HG03196 (cell line): ENCODE measurements around the gene TMEM37.

Source experiments
- ATAC-seq: cut with Tn5 transposase; IDR thresholded peaks from one replicate; pipeline ENCODE4 v1.9.1; 2021; ENCODE audit not compliant: unreplicated experiment

The TMEM37 gene

DNA sequence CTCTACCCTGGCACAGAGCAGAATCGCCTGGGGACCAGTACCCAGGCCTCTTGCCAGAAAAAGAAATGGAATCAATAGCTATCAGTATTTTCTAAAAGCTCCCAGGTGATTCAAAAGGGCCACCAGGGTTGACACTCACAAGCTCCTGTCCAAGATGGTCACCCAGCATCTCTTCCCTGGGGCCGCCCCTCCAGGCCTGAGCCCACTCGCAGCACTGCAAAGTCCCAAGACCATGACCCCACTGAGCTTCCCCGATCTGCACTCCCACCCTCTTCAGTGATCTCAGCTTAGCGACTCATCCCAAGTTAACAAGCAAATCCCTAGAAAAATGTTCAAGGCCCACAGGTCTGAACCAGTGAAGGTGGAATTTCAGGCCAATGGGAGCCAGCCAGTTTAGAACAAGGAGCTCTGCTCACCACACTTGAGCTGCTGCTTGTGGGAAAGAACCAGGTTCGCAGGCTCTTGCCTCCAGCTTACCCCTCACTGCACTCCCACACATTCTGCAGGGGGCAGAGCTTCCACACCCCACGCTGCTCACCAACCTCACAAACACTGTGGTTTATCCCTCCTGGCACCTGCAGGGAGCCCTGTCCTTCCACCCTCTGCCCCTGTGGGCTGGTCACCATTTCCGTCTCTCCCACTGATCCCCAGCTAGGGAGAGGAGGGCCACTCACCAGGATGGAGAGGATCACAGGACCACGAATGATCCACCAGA is 19.8 kb downstream of the TMEM37 start:
- no peak for ATAC-seq

- ATAC-seq: no peak
Observed at GRCh38 chr2:119453972-119454593, 22.4 kb downstream of the TMEM37 start.

DNA sequence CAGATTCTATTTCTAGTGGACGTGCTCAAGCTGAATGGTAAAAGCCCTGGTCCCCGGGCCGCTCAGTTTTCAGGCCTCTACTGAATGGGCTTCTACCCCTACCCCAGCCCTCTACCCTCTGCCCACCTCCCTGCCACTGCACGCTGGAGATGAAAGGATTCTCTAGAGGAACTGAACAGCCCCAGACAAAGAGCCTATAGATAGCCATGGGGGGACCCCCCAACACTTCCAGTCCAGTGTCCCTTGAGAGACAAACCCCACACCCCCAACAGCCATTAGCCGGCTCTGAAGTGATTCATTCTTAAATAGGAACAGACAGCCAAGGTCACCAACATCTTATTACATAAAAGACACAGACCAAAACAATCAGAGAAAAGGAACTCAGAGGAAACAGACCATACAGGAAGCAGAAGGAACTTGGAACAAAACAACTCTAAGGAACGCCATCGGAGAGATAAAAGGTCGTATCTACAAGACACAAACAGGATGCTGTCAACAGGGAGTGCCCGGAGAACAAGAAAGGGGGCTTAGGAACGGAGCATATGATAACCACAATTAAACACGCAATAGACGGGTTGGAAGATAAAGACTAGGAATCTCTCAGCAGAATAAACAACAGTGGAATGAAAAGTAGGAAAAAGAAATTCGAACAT is 23.5 kb downstream of the TMEM37 start:
- ATAC-seq: no peak

DNA sequence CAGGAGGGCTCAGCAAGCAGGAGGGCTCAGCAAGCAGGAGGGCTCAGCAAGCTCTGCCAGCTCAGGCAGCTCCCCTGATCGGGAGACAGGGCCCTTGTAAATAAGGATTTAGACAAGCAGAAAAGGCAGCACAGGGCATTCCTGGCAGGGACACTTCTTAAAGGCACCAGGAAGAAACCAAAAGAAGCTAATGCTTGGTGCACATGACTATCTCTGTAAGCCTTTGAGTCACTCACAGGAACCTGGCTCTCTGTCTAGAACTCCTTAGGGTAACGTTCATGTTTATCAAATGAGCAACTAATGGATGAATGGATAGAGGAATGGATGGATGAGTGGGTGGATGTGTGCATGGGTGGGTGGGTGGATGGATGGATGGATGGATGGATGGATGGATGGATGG is 28.4 kb downstream of the TMEM37 start:
- ATAC-seq: no peak

DNA sequence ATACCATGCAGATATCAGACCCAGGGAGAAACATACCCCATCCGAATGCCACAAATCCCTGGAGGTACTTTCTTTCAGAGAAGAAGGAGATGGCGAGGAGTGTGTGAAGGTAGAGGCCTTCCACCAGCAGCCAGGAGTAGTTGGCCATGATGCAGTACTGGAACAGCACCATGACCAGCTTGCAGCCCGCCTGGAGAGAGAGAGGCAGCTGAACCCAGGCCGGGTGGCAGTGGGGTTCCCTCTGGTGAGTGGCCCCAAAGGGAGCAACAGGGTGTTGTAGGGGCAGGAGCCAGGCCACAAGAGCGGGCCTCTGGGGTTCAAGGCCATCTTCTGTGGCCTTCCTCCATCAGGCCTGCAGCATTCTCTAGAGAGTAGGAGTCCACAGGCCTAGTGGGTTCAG is 30.2 kb downstream of the TMEM37 start:
- ATAC-seq: no peak

- ATAC-seq: no peak
Observed at GRCh38 chr2:119462574-119462973, 30.9 kb downstream of the TMEM37 start.

DNA sequence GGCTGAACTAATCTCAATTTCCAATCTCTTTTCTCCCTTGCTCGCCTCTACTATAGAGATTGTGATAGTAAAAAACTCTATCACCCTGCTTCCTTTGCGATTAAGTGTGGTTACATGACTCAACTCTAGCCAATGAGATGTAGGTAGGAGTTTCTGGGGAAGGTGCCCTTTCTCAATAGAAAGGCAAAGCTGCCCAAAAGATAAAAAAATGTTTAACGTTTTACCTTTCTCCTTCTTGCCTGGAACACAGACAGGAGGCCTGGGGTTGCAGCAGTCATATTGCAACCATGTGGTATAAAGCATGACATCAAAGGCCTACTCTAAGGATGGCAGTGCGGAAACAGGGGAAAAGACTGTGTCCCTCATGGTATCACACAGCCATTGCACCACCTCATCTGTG is 31.5 kb downstream of the TMEM37 start:
- ATAC-seq: no peak

- no peak for ATAC-seq
Observed at GRCh38 chr2:119463990-119464389, 32.3 kb downstream of the TMEM37 start.

GRCh38 chr2:119464981-119465380 is 33.3 kb downstream of the TMEM37 start:
- no peak for ATAC-seq

- no peak for ATAC-seq
Observed at GRCh38 chr2:119465687-119466086, 34.0 kb downstream of the TMEM37 start.

- ATAC-seq: no peak
Observed at GRCh38 chr2:119466373-119466772, 34.7 kb downstream of the TMEM37 start.

GRCh38 chr2:119468154-119468955 is 36.7 kb downstream of the TMEM37 start:
- no peak for ATAC-seq

GRCh38 chr2:119469131-119469530 is 37.5 kb downstream of the TMEM37 start:
- ATAC-seq: no peak

GRCh38 chr2:119469661-119470297 is 38.1 kb downstream of the TMEM37 start:
- no peak for ATAC-seq

DNA sequence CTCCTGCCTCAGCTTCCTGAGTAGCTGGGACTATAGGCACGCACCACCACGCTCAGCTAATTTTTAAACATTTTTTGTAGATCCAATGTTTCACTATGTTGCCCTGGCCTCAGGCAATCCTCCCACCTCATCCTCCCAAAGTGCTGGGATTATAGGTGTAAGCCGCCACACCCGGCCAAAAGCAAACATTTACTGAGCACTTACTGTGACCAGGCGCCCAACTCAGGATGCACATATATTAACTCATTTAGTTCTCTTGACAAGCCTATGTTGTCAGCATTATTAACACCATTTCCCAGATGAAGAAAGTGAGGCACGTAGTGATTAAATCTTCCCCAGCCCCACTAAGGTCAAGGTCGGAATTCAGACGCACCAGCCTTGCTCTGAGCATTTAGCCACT is 41.1 kb downstream of the TMEM37 start:
- ATAC-seq: no peak

GRCh38 chr2:119473621-119474370 is 42.1 kb downstream of the TMEM37 start:
- ATAC-seq: no peak

GRCh38 chr2:119474371-119475224 is 42.9 kb downstream of the TMEM37 start:
- ATAC-seq: no peak

DNA sequence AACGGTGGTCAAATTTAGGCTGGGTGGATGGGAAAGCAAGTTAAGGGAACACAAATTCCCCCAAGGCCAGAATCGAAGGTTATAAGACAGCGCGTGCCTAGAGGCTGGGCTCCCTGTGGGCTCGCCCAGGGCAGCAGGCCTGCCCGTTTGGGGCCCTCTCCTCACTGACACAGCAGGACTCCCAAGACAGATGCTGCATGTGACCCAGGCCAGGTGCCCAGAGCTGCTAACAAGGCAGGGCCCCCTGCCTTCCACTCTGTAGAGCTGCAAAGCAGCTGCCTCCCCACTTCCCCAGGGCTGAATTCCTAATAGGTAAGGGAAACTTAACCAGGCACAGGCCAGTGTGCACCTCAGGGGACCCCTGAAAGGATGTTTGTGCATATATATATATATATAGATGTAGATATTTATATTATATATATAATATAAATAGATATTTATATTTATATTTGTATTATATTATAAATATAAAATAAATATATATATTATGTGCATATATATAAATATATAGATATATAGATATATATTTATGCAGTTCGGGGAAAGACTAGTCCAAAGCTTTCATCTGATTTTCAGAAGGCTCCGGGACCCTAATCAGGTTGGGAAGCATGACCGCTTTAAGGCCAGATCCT is 43.7 kb downstream of the TMEM37 start:
- ATAC-seq: no peak

DNA sequence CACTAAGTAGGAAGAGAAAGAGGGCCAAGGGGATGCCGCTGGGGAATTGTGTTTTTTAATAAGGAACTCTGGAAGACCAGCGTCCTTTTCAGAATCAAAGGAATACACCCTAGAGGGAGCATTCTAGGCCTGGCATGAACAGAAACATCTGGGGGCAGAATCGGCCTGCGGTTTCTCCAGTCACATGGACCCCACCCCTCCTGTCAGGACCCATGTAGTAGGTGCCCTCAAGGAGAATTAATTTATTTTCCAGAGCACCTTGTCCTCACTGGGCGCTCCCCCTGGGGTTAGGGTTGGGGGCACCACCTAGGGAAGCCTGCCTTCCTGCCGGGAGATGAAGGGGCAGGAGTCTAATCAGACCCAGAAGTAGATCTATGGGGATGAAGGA is 44.2 kb downstream of the TMEM37 start:
- ATAC-seq: no peak
